Measurements from ENCODE around the gene RDH12.

DNA sequence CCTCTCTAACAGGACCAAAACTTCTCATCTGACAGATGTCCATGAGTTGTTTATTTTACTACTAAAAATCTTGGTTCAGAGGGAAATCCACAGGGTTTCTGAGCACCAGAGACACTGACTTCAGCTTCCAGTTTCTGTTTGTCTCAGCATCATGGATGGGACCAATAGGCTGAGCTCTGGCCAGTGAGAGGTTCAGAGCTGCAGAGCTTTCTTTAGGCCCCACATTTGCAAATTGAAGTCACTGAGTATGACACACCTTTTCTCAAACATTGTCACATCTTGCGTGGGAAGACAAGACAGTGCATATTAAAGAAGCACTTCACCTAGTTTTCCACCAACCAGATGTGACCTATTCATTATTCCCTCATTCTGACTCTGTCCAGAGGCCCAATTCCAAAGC is 45.2 kb downstream of the RDH12 start:
- TF ChIP-seq CTCF (IDR thresholded peaks at IDR 0.05; ENCODE audit: low read depth, low read length) (no peak), POLR2A (IDR thresholded peaks at IDR 0.05; ENCODE audit: extremely low read depth, insufficient read length) (no peak)
